RWPE1 (cell line): ENCODE data around the gene C3orf20.

Experiments used
- CTCF ChIA-PET: fragments of 350-600 bp; sonication (Branson Sonifier 250); formaldehyde crosslinking; extraction: SDS; loops from one replicate; lab custom pipeline; 2021; lab: Yijun Ruan, JAX
- POLR2A ChIA-PET: fragments of 400-600 bp; formaldehyde crosslinking; extraction: SDS; loops from one replicate; lab custom pipeline; 2020; ENCODE audit warnings: antibody characterized with exemption; ENCODE audit not compliant: low non-redundant PET; lab: Yijun Ruan, JAX
- DNase-seq: peaks from one replicate; pipeline ENCODE4 v3.0.0; 2012; ENCODE audit warnings: low spot score
- H3K27ac ChIP-seq: fragments of 450-650 bp; 2 replicates; pipeline ENCODE4 v1.5.1; 2017
- CTCF ChIP-seq: fragments of 450-650 bp; conservative IDR thresholded peaks from 2 replicates; pipeline ENCODE4 v1.5.1; 2017; ENCODE audit warnings: low read depth, mild to moderate bottlenecking

C3orf20 gene

GRCh38 chr3:14811684-14812083 lies 136.7 kb downstream of the C3orf20 start:
- ChIA-PET CTCF (no interaction called here), POLR2A (no interaction called here)
- no peak overlapping the region for H3K27ac ChIP-seq
- DNase-seq, result no peak
- TF ChIP-seq CTCF, result no peak

GRCh38 chr3:14812196-14812790 lies 137.4 kb downstream of the C3orf20 start:
- no peak overlapping the region for H3K27ac ChIP-seq
- ChIA-PET CTCF (no interaction called here), POLR2A (no interaction called here)
- DNase-seq, result no peak
- TF ChIP-seq CTCF, result no peak

- no peak for TF ChIP-seq CTCF
- ChIA-PET POLR2A (no interaction called here), CTCF (no interaction called here)
- H3K27ac ChIP-seq, result no peak overlapping the region
- DNase-seq, result no peak
These were observed 139.5 kb downstream of the C3orf20 start for GRCh38 chr3:14814411-14814871.

GRCh38 chr3:14816359-14816758 lies 141.4 kb downstream of the C3orf20 start:
- no peak overlapping the region for H3K27ac ChIP-seq
- ChIA-PET CTCF (no interaction called here), POLR2A (no interaction called here)
- TF ChIP-seq CTCF, result no peak
- DNase-seq, result no peak

GRCh38 chr3:14818804-14819500 lies 144.0 kb downstream of the C3orf20 start, which contains the start of gene FGD5:
TSS of gene FGD5 (plus strand) at chr3:14818962. CDS start at chr3:14819072, 110 bp downstream.
- no peak for TF ChIP-seq CTCF
- ChIA-PET CTCF (no interaction called here), POLR2A (no interaction called here)
- no peak within 1 kb of the TSS for H3K27ac ChIP-seq
- DNase-seq, result no peak

- TF ChIP-seq CTCF, result no peak
- ChIA-PET CTCF (no interaction called here), POLR2A (no interaction called here)
- DNase-seq, result no peak
- no peak overlapping the region for H3K27ac ChIP-seq
These were observed 144.7 kb downstream of the C3orf20 start for GRCh38 chr3:14819671-14820070.
